ENCODE results near the gene SLC7A9. TPM values are rescaled to one million over a fixed set of nuclear protein-coding genes. Genes with fewer than 3 reads are reported as not detected.
"Not testable (repeated sequence)": the region's sequence is repeated elsewhere in the genome, so short reads cannot be mapped to it uniquely, and the experiment has no call there.

The SLC7A9 gene
- total RNA-seq, 1 donor from 2014 or later: not detected

DNA sequence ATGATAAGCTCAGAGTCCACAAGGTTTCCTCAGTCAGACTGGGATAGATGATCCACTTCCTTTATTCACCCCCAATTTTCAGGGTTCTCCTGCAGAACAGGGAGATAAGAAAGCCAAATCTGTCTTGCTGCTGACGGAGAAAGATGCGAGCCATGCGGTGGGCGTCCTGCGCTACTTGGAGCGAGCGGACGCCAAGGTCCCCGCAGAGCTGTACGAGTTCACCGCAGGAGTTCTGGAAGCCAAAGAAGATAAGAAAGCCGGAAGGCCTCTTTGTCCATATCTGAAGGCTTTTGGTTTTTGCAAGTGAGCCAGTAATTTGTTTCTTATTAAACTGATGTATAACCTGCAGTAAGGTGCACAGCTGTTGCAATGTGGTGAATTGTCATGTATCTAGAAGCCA is 66.7 kb downstream of the SLC7A9 start:
- no peak for DNase-seq (ENCODE audit: low read depth)

DNA sequence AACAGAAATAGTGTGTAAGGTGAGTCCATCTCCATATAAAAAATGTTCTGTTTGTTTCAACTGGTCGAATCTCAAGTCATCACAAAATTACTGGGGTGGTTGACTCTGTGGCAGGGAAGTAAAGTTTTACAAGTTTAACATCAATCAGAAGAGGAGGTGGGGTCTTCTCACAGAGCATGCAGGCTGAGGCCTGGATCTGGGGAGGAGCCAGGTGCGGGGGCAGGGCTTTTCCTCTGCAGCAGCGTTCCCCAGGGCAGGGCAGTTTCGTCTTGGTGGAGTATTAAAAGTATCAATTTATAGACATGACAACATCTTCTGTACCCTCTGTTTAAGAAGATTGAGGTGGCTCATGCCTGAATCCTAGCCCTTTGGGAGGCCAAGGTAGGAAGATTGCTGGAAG is 68.8 kb downstream of the SLC7A9 start:
- DNase-seq (ENCODE audit: low read depth): no peak

DNA sequence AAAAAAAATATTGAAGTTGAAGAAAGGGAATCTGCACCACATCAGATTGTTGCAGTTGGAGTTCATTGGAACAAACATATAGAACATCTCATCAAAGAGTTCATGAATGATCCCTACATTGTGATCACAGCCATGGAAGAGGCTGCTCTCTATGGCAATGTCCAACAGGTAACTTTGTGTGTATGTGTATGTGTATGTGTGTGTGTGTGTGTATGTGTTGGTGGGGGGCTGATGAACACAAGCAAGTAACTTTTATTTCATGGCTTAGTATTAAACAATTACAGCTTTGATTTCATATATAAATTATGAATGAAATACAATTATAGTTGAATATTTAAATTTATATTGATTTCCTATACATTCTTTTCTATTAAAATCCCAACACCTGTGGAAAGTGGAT is 69.4 kb downstream of the SLC7A9 start:
- no peak for DNase-seq (ENCODE audit: low read depth)

DNA sequence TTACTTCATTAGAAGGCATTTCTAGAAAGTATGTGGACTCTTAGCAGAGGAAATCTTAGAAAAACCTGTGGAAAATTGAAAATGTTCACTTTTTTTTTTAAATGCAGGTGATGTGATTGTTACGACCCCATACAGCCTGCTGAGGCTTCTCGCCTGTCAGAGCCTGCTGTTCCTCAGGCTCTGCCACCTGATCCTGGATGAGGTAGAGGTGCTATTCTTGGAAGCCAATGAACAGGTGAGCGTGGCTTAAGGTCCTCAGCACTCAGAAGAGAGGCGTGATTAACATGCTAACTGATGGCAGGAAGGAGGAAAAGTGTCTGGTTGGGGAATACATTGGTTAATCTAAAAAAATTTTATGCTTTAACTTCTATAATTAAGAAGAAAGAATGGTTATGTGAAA is 71.4 kb downstream of the SLC7A9 start:
- peak; percentile 67 for DNase-seq (ENCODE audit: low read depth)

DNA sequence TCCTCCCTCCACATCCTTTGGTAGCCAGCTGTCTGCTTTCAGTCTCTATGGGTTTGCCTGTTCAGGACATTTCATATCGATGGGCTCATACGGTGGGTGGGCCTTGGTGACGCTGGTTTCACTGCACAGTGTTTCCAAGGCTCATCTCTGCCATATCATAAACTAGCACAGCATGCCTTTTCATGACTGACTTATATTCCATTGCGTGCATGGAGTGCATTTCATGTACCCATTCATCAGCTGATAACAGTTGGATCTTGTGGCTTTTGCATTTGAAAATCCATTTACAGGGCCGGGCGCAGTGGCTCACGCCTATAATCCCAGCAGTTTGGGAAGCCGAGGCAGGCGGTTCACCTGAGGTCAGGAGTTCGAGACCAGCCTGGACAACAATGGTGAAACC is 80.1 kb downstream of the SLC7A9 start:
- no peak for DNase-seq (ENCODE audit: low read depth)

DNA sequence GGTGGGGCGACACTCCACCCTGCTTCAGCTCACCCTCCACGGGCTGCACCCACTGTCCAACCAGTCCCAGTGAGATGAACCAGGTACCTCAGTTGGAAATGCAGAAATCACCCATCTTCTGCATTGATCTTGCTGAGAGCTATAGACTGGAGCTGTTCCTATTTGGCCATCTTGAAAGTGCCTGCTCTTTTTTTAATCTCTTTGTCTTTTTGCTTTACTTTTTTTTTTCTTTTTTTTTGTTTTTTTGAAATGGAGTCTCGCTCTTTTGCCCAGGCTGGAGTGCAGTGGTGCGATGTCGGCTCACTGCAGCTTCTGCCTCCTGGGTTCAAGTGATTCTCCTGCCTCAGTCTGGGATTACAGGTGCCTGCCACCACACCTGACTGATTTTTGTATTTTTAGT is 81.7 kb downstream of the SLC7A9 start:
- not testable (repeated sequence) for DNase-seq (ENCODE audit: low read depth)

DNA sequence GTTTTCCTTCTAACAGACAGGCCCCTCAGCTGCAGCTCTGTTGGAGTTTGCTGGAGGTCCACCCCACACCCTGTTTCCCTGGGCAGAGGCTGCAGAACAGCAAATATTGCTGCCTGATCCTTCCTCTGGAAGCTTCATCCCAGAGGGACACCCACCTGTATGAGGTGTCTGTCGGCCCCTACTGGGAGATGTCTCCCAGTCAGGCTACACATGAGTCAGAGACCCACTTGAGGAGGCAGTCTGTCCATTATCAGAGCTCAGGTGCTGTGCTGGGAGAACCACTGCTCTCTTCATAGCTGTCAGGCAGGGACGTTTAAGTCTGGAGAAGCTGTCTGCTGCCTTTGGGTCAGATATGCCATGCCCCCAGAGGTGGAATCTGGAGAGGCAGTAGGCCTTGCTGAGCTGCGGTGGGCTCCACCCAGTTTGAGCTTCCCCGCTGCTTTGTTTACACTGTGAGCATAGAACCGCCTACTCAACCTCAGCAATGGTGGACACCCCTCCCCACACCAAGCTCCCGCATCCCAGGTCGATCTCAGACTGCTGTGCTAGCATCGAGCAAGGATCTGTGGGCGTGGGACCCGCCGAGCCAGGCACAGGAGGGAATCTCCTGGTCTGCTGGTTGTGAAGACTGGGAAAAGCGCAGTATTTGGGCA is 82.3 kb downstream of the SLC7A9 start:
- not testable (repeated sequence) for DNase-seq (ENCODE audit: low read depth)

DNA sequence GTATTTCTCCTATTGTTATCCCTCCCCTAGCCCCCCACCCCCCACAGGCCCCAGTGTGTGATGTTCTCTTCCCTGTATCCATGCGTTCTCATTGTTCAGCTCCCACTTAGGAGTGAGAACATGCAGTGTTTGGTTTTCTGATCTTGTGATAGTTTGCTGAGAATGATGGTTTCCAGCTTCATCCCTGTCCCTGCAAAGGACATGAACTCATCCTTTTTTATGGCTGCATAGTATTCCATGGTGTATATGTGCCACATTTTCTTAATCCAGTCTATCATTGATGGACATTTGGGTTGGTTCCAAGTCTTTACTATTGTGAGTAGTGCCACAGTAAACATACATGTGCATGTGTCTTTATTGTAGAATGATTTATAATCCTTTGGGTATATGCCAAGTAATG is 87.5 kb downstream of the SLC7A9 start:
- DNase-seq (ENCODE audit: low read depth): not testable (repeated sequence)

DNA sequence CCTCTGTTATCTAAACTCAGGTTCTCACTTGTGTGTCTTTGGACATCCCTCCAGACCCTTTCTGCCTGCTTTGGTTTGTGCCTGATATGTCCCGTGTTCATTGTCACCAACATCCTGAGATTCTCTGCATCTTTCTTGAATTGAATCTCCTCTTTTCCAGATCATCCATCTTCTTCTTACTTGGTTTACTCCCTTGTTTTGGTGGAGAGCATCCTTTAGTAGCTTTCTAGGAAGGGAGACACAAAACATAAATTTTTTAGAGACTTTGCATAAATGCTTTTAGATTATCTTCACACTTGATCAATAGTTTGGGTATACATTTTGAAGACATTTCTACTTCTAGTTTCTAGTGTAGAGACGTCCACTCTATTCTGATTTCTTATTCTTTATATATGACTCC is 88.3 kb downstream of the SLC7A9 start:
- DNase-seq (ENCODE audit: low read depth): no peak

Other genes starting within 250 kb of the SLC7A9 start
- gene ANKRD27, start 194.6 kb downstream of the SLC7A9 start, total RNA-seq: 17.8 and 19.9 TPM in 2 replicates
- 1.2 and 1.7 TPM in 2 replicates for gene RGS9BP, start 193.9 kb downstream of the SLC7A9 start, total RNA-seq
- gene NUDT19, start 177.9 kb downstream of the SLC7A9 start, total RNA-seq: 21.1 and 27.5 TPM in 2 replicates
- 0.16 and 1.1 TPM in 2 replicates for gene TDRD12, start 150.0 kb downstream of the SLC7A9 start, total RNA-seq
- 9.6 and 11.0 TPM in 2 replicates for gene CEP89, start 102.2 kb upstream of the SLC7A9 start, total RNA-seq
- gene FAAP24, start 102.5 kb upstream of the SLC7A9 start, total RNA-seq: 2.0 and 4.1 TPM in 2 replicates
- 9.0 and 13.9 TPM in 2 replicates for gene RHPN2, start 195.1 kb upstream of the SLC7A9 start, total RNA-seq
- gene GPATCH1, start 211.4 kb upstream of the SLC7A9 start, total RNA-seq: 5.4 and 6.2 TPM in 2 replicates